Activated CD8-positive, alpha-beta memory T cell treated with anti-CD3 and anti-CD28 coated beads, Interleukin-2, amount 50 U/mL, for 1 hour (primary cell): Measurements from ENCODE around the gene MED12L.
"Not testable (repeated sequence)": the region's sequence is repeated elsewhere in the genome, so short reads cannot be mapped to it uniquely, and the experiment has no call there.

ENCODE experiments used
- DNase-seq: peaks from one replicate; pipeline ENCODE4 v3.0.0-alpha.2; 2020; ENCODE audit errors: extremely low read depth

Gene MED12L

GRCh38 chr3:151372063-151372820, 286.8 kb downstream of the MED12L start:
- DNase-seq: no peak

- DNase-seq: no peak
Measured at GRCh38 chr3:151377768-151378385, 292.4 kb downstream of the MED12L start.

GRCh38 chr3:151379083-151379734, 293.7 kb downstream of the MED12L start:
- DNase-seq: no peak

GRCh38 chr3:151382671-151383070, 297.2 kb downstream of the MED12L start:
- DNase-seq: no peak

GRCh38 chr3:151383111-151383510, 297.6 kb downstream of the MED12L start:
- DNase-seq: no peak

- no peak for DNase-seq
Measured at GRCh38 chr3:151383956-151384355, 298.5 kb downstream of the MED12L start.

- no peak for DNase-seq
Measured at GRCh38 chr3:151384741-151385174, 299.3 kb downstream of the MED12L start, which contains the start of gene P2RY12. TSS of gene P2RY12 (minus strand) at chr3:151384753. CDS start at chr3:151338845, 45,908 bp downstream.

GRCh38 chr3:151386056-151386455, 300.6 kb downstream of the MED12L start:
- no peak for DNase-seq

GRCh38 chr3:151387432-151387831, 302.0 kb downstream of the MED12L start:
- no peak for DNase-seq

GRCh38 chr3:151387842-151388241, 302.4 kb downstream of the MED12L start:
- DNase-seq: no peak

GRCh38 chr3:151391720-151392119, 306.3 kb downstream of the MED12L start:
- DNase-seq: no peak

- not testable (repeated sequence) for DNase-seq
Measured at GRCh38 chr3:151392191-151392590, 306.7 kb downstream of the MED12L start.

GRCh38 chr3:151393146-151393830, 307.8 kb downstream of the MED12L start:
- DNase-seq: no peak

- DNase-seq: no peak
Measured at GRCh38 chr3:151393941-151394340, 308.5 kb downstream of the MED12L start.

GRCh38 chr3:151394611-151395010, 309.1 kb downstream of the MED12L start:
- no peak for DNase-seq

GRCh38 chr3:151395806-151396205, 310.3 kb downstream of the MED12L start:
- no peak for DNase-seq

GRCh38 chr3:151398895-151399294, 313.4 kb downstream of the MED12L start:
- DNase-seq: no peak

- no peak for DNase-seq
Measured at GRCh38 chr3:151400341-151400740, 314.9 kb downstream of the MED12L start.

- DNase-seq: no peak
Measured at GRCh38 chr3:151402349-151402748, 316.9 kb downstream of the MED12L start.

GRCh38 chr3:151403246-151403645, 317.8 kb downstream of the MED12L start:
- no peak for DNase-seq

- no peak for DNase-seq
Measured at GRCh38 chr3:151404316-151404715, 318.9 kb downstream of the MED12L start.

- DNase-seq: no peak
Measured at GRCh38 chr3:151407928-151408327, 322.5 kb downstream of the MED12L start.
